K562 (cell line): ENCODE results near the gene COL5A3. TPM values are rescaled to one million over a fixed set of nuclear protein-coding genes. Genes with fewer than 3 reads are reported as not detected.

Experiments
- ATAC-seq: fragments of 200-7000 bp; cut with Tn5 transposase; 3 replicates; pipeline ENCODE4 v1.9.1; 2020; ENCODE audit warnings: moderate library complexity
- BruUV-seq: library from RNA; stranded (reverse); fragments of 400-500 nt; replicated peaks from 2 replicates; lab custom pipeline; 2021; lab: Mats Ljungman, UMichigan
- CTCF ChIA-PET: fragments of 300-600 bp; formaldehyde crosslinking; extraction: SDS; loops from one replicate; lab custom pipeline; 2021; ENCODE audit warnings: low intra/inter-chr PET ratio; lab: Yijun Ruan, JAX
- POLR2A ChIA-PET: fragments of 300-600, 350-650 bp; sonication (Branson Sonifier 250); formaldehyde crosslinking; extraction: SDS; loops from one replicate; lab custom pipeline; 2021; ENCODE audit warnings: antibody characterized with exemption, inconsistent platforms; lab: Yijun Ruan, JAX
- DNase-seq, 4 experiments: peaks; one replicate each; pipeline versions ENCODE4 v3.0.0 to v3.0.0-alpha.2; 2011 to 2018; ENCODE audit warnings: low spot score in 3 of 4, mixed read lengths in 3 of 4; ENCODE audit errors: extremely low read depth in 1 of 4
- FAIRE-seq: peaks from 2 replicates; lab custom pipeline; 2011; peaks lifted over from hg19 to GRCh38; lab: Jason Lieb, UNC
- H2AFZ ChIP-seq: 2 replicates; pipeline ENCODE4 v1.6.0; 2011; ENCODE audit warnings: low read depth, low read length, control low read depth, inconsistent platforms
- H3K27ac ChIP-seq: fragments of 200-600 bp; 3 replicates; pipeline ENCODE4 v1.8.0; 2011; ENCODE audit warnings: low read depth, mild to moderate bottlenecking, control low read depth, inconsistent platforms, low read length, moderate library complexity, mixed read lengths; ENCODE audit errors: extremely low read depth
- H3K27me3 ChIP-seq, 2 experiments: fragments of 300-600 bp in 1 of 2; 2 replicates in 1 of 2; 3 replicates in 1 of 2; pipeline versions ENCODE4 v1.6.0 to v1.8.0; 2011; ENCODE audit warnings: inconsistent platforms in 2 of 2, low read length in 2 of 2, mild to moderate bottlenecking in 1 of 2, mixed read lengths in 1 of 2, moderate library complexity in 1 of 2; ENCODE audit not compliant: control insufficient read depth in 2 of 2, insufficient read depth in 2 of 2
- H3K36me3 ChIP-seq: fragments of 300-600 bp; 3 replicates; pipeline ENCODE4 v1.8.0; 2011; ENCODE audit warnings: mild to moderate bottlenecking, low read length, inconsistent platforms; ENCODE audit not compliant: control insufficient read depth, insufficient read depth
- H3K4me1 ChIP-seq, 2 experiments: fragments of 200-600 bp in 1 of 2; replicated peaks in 1 of 2; 2 replicates in 1 of 2; 3 replicates in 1 of 2; pipeline versions ENCODE4 v1.5.1 to v1.8.0; 2011; ENCODE audit warnings: inconsistent platforms in 2 of 2, low read length in 2 of 2, mild to moderate bottlenecking in 1 of 2, mixed read lengths in 1 of 2, moderate library complexity in 1 of 2; ENCODE audit not compliant: control insufficient read depth in 2 of 2, insufficient read depth in 2 of 2
- H3K4me2 ChIP-seq: 2 replicates; pipeline ENCODE4 v1.6.1; 2011; ENCODE audit warnings: low read length, control low read depth, inconsistent platforms, mixed read lengths; ENCODE audit not compliant: insufficient read depth
- H3K4me3 ChIP-seq: fragments of 200-600 bp; sonication (generic), shearing (Covaris generic); 2 replicates; pipeline ENCODE4 v1.5.1; 2016; ENCODE audit warnings: control low read depth, inconsistent platforms
- H3K79me2 ChIP-seq: fragments of 200-600 bp; 3 replicates; pipeline ENCODE4 v1.8.0; 2011; ENCODE audit warnings: low read length, inconsistent platforms; ENCODE audit not compliant: control insufficient read depth, insufficient read depth
- H3K9ac ChIP-seq, 2 experiments: 2 replicates each; pipeline versions ENCODE4 v1.6.0 to v1.6.1; 2011; ENCODE audit warnings: low read depth in 2 of 2, low read length in 2 of 2, control low read depth in 1 of 2, inconsistent platforms in 1 of 2, mild to moderate bottlenecking in 1 of 2, mixed read lengths in 1 of 2; ENCODE audit not compliant: insufficient read depth in 1 of 2
- H3K9me1 ChIP-seq: one replicate; pipeline ENCODE4 v1.6.0; 2011; ENCODE audit warnings: inconsistent platforms, mild to moderate bottlenecking, low read length, moderate library complexity; ENCODE audit not compliant: control insufficient read depth, insufficient read depth
- H3K9me3 ChIP-seq: replicated peaks from 2 replicates; pipeline ENCODE4 v1.5.1; 2011; ENCODE audit warnings: low read depth, low read length, inconsistent platforms; ENCODE audit not compliant: control insufficient read depth, insufficient read depth
- H4K20me1 ChIP-seq: replicated peaks from 2 replicates; pipeline ENCODE4 v1.6.1; 2011; ENCODE audit warnings: low read length, inconsistent platforms, mixed read lengths; ENCODE audit not compliant: control insufficient read depth, insufficient read depth
- BACH1 ChIP-seq: fragments of 200-800 bp; sonication (Bioruptor generic); IDR thresholded peaks from 2 replicates; pipeline ENCODE4 v1.6.1; 2016; ENCODE audit warnings: missing genetic modification characterization, missing compliant biosample characterization
- CHD7 ChIP-seq: fragments of 200-600 bp; sonication (generic); IDR thresholded peaks from one replicate; pipeline ENCODE4 v1.6.1; 2012; ENCODE audit warnings: mild to moderate bottlenecking, low read depth, low read length, inconsistent platforms
- ELF1 ChIP-seq: fragments of 200-800 bp; sonication (Bioruptor generic); IDR thresholded peaks from 2 replicates; pipeline ENCODE4 v1.6.1; 2016; ENCODE audit warnings: missing genetic modification characterization, missing compliant biosample characterization
- ELF2 ChIP-seq: fragments of 250-450 bp; sonication (Bioruptor Pico); IDR thresholded peaks from 2 replicates; pipeline ENCODE4 v1.5.0; 2021; ENCODE audit warnings: mild to moderate bottlenecking
- MTF1 ChIP-seq: fragments of 250-450 bp; sonication (Bioruptor Pico); IDR thresholded peaks from 2 replicates; pipeline ENCODE4 v1.9.0; 2021; ENCODE audit warnings: moderate library complexity, mild to moderate bottlenecking, inconsistent platforms, borderline replicate concordance
- MYBL2 ChIP-seq, 2 experiments: fragments of 450-650 bp in 1 of 2; sonication (generic) in 1 of 2; formaldehyde crosslinking in 1 of 2; IDR thresholded peaks; 2 replicates each; pipeline versions ENCODE4 v1.6.1 to v1.8.1; 2017 to 2022; ENCODE audit warnings: borderline replicate concordance in 1 of 2, inconsistent platforms in 1 of 2, low read depth in 1 of 2, mild to moderate bottlenecking in 1 of 2, missing genetic modification reagents in 1 of 2, moderate library complexity in 1 of 2
- NR1H2 ChIP-seq: sonication (generic); formaldehyde crosslinking; IDR thresholded peaks from 2 replicates; pipeline ENCODE4 v1.4.0; 2020; ENCODE audit warnings: mild to moderate bottlenecking, missing genetic modification reagents
- NR2C1 ChIP-seq, 2 experiments: fragments of 450-650 bp; IDR thresholded peaks; 2 replicates each; pipeline ENCODE4 v1.6.1; 2017; ENCODE audit warnings: mild to moderate bottlenecking in 2 of 2, antibody characterized with exemption in 1 of 2, inconsistent platforms in 1 of 2, missing compliant biosample characterization in 1 of 2, missing genetic modification characterization in 1 of 2
- NRF1 ChIP-seq, 2 experiments: fragments of 450-650 bp; IDR thresholded peaks in 1 of 2; conservative IDR thresholded peaks in 1 of 2; 2 replicates each; pipeline ENCODE4 v1.6.1; 2014; ENCODE audit warnings: mild to moderate bottlenecking in 2 of 2
- RFX7 ChIP-seq: fragments of 250-450 bp; sonication (Bioruptor Pico); IDR thresholded peaks from 2 replicates; pipeline ENCODE4 v1.5.1; 2021; ENCODE audit warnings: mild to moderate bottlenecking
- SMARCC2 ChIP-seq: fragments of 450-650 bp; IDR thresholded peaks from 2 replicates; pipeline ENCODE4 v1.6.1; 2017; ENCODE audit warnings: antibody characterized with exemption, moderate library complexity, mild to moderate bottlenecking, low read depth
- TRIM24 ChIP-seq, 2 experiments: fragments of 450-650 bp; IDR thresholded peaks; 2 replicates each; pipeline ENCODE4 v1.6.1; 2016
- ZC3H8 ChIP-seq: fragments of 450-650 bp; IDR thresholded peaks from 2 replicates; pipeline ENCODE4 v1.6.1; 2017
- WGBS: fragments of 100-300 bp; shearing (Covaris generic); methylation state at CpG from one replicate; pipeline ENCODE4 v1.1.6; 2016; ENCODE audit warnings: low coverage, mixed read lengths; ENCODE audit not compliant: insufficient coverage; ENCODE audit errors: missing lambda C conversion rate; 5-methylcytosine and 5-hydroxymethylcytosine counted together
- in situ Hi-C: fragments of 300-500 bp; cut with MboI; formaldehyde crosslinking; loops from 4 replicates; pipeline ENCODE4 v1.15.0; 2018; ENCODE audit warnings: inconsistent platforms, mixed read lengths
- intact Hi-C: fragments of 100-400 bp; cut with micrococcal nuclease; formaldehyde crosslinking; loops from 2 replicates; pipeline ENCODE4 v1.14.2; 2022
- polyA plus RNA-seq, 8 experiments: library from polyadenylated mRNA; depleted of rRNA in 4 of 8; stranded (reverse) in 5 of 8; unstranded in 3 of 8; fragments of >200 nt; fragmentation: Nextera tagmentation in 2 of 8; fragmentation: Illumina TruSeq in 1 of 8; extraction: Ambion mirVana in 2 of 8; extraction: Trizol in 1 of 8; gene quantifications; 2 replicates each; pipeline versions ENCODE4 v1.2.1 to v1.2.3, GENCODE V29; 2011 to 2014; ENCODE audit warnings: inconsistent platforms in 1 of 8, missing spikeins in 1 of 8
- total RNA-seq, 7 experiments: library from RNA; depleted of rRNA in 6 of 7; stranded (reverse); fragments of >200 nt in 6 of 7; fragmentation: Illumina TruSeq in 2 of 7; extraction: Trizol in 2 of 7; gene quantifications; 2 replicates each; pipeline versions ENCODE4 v1.2.1 to v1.2.3, GENCODE V29; 2011 to 2021; ENCODE audit warnings: low replicate concordance in 1 of 7

The COL5A3 gene
- total and polyA plus RNA-seq, 9 of the 15 experiments (the other 6 are each of a cell fraction or from before 2014, with no cell fraction given): 0.01 to 0.02 TPM; not detected in 7

- ATAC-seq: no peak
- Histone ChIP-seq H3K4me2 (no peak within 1 kb of the TSS), H3K27ac (no peak within 1 kb of the TSS), H3K4me1 (peaks cover 0 to 12% of the 10 kb centered on the region in 2 experiments; a peak in 2 of 5 replicates), H3K9me1 (peaks cover 3% of the 10 kb centered on the region), H3K4me3 (no peak within 1 kb of the TSS), H3K9ac (no peak within 1 kb of the TSS), H3K36me3 (no peaks in the 10 kb centered on the region), H4K20me1 (peaks cover 9% of the 10 kb centered on the region), H3K79me2 (no peaks in the 10 kb centered on the region), H3K9me3 (no peaks in the 10 kb centered on the region), H2AFZ (no peak within 1 kb of the TSS), H3K27me3 (peaks cover 11 to 62% of the 10 kb centered on the region in 2 experiments)
- no peak for FAIRE-seq
- 0% methylated on average over 9 of the region's 10 CpGs for WGBS
- no peak for DNase-seq
- in situ Hi-C loops: no loop called here
- CTCF ChIA-PET: no interaction called here
- intact Hi-C loops: no loop called here
- POLR2A ChIA-PET: no interaction called here
- no TSS peak for BruUV-seq
- no peak for TF ChIP-seq ELF1 (tag)
- no peak for TF ChIP-seq SMARCC2
- no peak for TF ChIP-seq NR1H2 (CRISPR knock-in tag)
- TF ChIP-seq NRF1 (conservative IDR thresholded peaks at IDR 0.05 in 1 of 2, IDR thresholded peaks at IDR 0.05 in 1 of 2): no peak
- TF ChIP-seq ELF2: no peak
- no peak for TF ChIP-seq TRIM24 (IDR thresholded peaks at IDR 0.05)
- no peak for TF ChIP-seq NR2C1 (IDR thresholded peaks at IDR 0.05)
- TF ChIP-seq NR2C1 (tag; IDR thresholded peaks at IDR 0.05): no peak
- no peak for TF ChIP-seq RFX7 (CRISPR knock-in tag)
- no peak for TF ChIP-seq MTF1 (CRISPR knock-in tag)
- TF ChIP-seq CHD7: no peak
- TF ChIP-seq ZC3H8: no peak
- no peak for TF ChIP-seq BACH1 (tag)
- no peak for TF ChIP-seq MYBL2 (IDR thresholded peaks at IDR 0.05; ENCODE audit: low read depth)
- TF ChIP-seq MYBL2 (CRISPR knock-in tag; IDR thresholded peaks at IDR 0.05; ENCODE audit: borderline replicate concordance): no peak
Observed at GRCh38 chr19:10013316-10013715, 3.0 kb upstream of the COL5A3 start, which contains the start of gene RDH8. TSS of gene RDH8 (plus strand) at chr19:10013483. CDS start at chr19:10013498, 15 bp downstream.
